GM21515 (cell line): Measurements from ENCODE around the gene HGS.

Source experiments
- ATAC-seq: cut with Tn5 transposase; IDR thresholded peaks from one replicate; pipeline ENCODE4 v1.9.1; 2021; ENCODE audit not compliant: unreplicated experiment

The HGS gene

DNA sequence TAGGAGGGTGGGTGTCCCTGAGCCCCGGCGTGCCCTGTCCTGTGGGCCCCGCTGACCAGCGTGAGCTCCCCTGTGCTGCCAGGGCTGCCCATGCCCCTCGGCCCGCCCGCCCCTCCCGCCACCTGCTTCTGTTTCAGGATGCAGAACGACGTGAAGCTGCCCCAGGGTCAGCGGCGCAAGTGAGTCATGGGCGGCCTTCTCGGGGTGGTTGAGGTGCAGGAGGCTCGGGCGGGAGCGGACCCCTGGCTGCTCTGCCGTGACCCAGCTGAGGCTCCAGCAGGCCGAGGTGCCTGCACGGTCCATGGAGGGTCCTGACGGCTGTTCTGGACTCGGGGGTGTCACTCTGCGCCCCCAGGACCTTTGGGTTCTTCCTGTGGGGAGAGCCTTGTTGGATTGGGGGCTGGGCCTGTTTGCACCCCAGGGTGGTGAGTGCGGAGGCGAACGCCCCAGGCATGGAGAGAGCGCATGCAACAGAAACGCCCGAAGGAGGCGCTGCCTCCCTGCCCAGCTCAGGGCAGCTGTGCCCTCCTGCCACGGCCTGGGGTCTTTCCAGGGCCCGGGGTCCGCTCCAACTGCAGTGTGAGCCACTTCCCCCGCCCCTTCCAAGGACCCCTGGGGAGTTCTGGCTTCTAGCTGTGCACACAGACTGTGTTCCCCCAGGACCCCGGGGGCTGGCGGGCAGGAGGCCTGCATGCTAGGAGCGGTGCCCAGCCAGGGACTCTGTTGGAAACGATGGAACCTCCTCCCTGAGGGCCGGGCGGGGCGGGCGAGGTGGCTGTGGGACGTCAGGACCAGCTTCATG is 32.3 kb downstream of the HGS start:
- no peak for ATAC-seq

DNA sequence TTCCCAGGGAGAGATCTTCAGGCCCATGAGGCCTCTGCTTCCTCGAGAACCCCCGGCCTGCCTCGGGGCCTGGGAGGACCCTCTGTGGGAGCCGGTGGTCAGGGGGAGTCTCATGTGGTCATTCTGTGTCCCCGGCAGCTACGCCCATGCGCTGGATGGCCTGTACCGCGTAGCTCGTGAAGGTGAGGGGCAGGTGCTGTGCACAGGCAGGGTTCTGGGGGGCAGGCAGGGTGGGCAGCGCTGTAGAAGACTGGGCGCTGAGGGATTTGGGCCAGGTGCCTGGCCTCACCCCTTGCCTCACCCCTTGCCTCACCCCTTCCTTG is 32.8 kb downstream of the HGS start:
- ATAC-seq, result no peak

DNA sequence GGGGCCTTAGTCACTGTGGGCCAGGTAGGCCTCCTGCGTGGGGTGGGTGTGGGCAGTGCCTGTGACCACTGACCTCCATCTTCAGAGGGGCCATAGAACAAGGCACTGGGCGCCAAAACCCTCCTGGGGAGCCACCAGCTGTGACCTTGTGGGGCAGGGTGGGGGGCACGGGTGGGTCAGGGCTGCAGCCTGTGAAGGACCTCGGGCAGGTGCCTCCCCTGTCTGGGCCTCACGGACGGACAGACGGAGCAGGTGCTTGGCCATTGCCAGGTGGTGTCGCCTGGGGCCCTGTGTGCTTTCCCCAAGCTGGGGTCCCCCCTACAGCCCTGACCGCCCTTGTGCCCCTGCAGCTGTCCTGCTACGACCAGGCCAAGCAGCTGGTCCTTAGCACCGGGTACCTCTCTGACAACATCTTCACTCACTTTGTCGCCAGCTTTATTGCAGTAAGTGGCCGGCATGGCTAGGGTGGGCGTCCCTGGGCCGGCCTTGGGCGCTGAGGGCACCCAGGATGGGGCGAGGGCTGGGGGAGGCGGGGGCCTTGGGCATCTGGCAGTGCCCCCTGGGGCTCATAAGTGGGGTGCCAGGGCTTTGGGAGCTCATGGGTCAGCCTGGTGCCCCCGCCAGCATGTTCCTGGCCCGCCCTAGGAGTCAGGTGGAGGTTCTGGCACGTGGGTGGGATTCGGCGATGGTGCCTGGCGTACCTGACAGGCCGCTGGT is 33.4 kb downstream of the HGS start:
- ATAC-seq, result no peak

DNA sequence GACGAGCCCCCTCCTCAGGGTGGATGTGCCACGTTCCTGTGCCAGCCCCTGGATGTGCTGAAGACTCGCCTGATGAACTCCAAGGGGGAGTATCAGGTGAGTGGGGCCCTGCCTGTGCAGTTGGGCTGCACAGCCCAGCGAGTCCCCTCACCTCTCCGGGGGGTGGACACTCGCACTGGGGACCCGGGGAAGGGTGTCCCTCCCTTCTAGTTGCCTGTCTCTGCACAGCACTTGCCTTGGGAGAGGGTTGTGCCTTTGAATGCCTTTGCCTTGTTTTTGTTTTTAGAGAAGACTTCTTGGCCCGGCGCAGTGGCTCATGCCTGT is 33.9 kb downstream of the HGS start:
- no peak for ATAC-seq

DNA sequence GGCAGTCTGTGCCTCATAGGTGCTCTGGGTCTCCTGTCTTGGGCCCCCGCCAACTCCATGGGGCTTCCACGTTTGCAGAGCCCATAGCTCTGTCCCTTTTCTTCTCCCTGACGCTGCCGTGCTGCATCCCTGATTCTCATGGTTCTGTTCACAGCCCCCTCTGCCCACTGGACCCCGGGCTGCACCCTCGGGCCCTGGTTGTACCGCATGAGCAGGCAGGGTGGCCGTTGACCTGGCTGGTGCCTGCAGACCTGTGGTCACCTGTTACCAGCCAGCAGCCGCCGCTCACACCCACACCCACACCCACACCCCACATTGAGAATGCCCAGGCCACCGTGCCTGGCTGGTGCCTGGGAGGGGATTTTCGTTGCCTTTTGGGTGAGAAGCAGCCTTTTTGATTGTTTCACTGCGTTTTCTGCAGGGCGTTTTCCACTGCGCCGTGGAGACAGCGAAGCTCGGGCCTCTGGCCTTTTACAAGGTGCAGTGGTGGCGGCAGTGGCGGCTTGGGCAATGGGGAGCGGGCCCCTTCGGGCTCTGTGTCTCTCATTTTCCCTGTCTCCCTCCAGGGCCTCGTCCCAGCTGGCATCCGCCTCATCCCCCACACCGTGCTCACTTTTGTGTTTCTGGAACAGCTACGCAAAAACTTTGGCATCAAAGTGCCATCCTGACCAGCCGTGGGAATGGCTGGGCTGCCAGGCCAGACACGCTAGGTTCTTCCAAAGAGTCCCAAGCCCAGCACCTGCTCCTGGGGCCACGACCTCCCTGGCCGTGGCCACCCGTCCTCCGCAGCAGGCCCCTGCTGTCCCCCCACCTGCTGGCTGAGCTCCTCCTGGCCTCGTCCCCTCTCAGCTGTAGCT is 35.8 kb downstream of the HGS start:
- no peak for ATAC-seq

DNA sequence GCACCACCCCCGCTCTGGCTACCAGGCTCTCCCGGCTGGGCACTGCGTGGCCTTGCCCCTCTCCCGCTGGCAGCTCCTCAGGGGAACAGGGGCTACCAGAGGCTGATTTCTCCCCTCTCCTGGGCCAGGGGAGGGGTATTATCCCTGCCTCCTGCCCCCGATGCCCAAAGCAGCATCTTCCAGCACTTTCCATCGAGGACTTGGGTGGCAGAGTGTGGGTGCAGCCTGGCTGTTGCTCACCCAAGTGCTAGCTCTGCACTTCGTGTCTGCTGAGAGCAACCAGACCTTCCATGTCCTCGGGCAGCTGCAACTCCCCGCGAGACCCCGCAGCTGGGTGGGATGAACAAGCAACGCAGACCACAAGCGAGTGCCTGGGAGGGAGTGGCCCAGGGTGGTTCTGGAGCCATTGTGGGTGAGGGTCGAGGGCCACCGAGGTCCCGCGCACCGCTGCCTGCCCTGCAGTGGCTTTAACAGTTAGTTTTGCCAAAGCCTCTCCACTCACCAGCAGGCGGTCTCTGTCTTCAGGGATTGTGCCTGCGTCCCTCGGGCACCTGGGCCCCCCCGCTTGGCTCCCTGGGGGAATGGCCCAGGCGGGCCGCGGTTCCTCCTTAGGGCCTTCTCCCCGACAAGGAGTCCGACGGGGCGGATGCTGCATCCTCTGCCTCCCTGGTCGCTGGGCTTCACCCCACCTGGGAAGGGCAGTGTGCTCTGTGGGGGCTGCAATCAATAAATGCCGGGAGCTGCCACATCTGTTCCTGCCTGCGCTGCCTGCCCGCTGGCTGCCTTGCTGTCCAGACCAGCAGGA is 36.7 kb downstream of the HGS start:
- ATAC-seq, result no peak

DNA sequence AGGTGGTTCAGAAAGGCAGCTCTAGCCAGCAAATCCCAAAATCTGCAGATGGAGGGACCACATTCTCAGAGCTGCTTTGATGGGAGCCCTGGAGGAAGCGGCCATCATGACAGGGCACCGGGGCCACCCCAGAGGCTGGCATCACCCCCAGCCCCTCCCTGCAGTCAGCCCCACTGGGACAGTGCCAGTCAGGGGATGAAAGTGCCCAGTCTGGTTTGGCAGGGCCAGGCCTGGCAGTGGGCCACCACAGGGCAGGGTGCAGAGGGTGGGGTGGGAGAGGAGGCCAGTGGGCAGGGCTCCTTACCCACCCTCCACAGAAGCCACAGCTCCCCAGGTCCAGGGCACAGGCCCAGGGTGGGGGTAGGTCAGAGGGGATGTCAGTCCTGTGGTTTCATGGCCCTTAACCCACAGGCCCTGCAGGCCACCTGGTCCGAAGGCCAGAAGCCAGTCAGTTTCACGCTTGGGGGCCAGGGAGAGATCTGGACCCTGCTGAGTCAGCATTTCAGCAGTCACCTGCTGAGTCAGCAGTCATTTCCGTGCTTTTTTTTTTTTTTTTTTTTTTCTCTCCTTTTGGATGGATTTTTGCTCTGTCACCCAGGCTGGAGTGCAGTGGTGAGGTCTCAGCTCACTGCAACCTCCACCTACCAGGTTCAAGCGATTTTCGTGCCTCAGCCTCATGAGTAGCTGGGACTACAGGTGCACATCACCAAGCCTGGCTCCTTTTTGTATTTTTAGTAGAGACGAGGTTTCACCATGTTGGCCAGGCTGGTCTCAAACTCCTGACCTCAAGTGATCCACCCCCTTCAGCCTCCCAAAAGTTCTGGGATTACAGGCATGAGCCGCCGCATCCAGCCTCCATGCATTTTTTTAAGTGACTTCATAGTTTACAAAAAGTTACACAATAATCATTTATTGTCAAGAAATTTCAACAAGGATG is 38.6 kb downstream of the HGS start:
- no peak for ATAC-seq

DNA sequence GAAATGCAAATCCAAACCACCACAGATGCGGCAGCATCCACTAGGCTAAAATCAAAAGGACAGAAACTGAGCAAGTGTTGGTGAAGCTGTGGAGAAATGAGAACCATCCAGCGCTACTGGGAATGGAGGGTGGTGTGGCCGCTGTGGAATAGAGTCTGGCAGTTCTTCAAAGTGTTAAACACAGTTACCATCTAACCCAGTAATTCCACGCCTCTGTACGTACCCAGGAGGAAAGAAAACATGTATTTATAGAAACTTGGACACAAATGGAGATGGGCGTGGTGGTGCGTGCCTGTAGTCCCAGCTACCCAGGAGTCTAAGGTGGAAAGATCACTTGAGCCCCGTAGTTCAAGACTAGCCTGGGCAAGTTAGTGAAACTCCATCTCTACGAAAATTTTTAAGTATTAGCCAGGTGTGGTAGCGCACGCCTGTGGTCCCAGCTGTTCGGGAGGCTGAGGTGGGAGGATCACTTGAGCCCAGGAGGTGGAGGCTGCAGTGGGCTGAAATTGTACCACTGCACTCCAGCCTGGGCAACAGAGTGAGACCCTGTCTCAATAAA is 39.9 kb downstream of the HGS start:
- no peak for ATAC-seq

DNA sequence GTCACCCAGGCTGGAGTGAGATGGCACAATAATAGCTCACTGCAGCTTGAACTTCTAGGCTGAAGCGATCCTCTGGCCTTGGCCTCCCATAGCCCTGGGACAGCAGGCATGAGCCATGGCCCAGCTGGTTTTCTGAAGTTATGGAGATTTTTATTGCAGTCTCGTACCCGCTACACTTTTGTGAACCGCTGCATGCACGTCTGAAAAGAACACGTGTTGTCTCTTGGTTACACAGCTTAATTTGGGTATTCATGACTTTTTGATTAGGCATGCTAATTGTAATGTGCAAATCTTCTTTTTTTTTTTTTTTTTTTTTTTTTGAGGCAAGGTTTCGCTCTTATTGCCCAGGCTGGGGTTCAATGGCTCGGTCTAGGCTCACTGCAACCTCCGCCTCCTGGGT is 41.6 kb downstream of the HGS start:
- ATAC-seq, result no peak

DNA sequence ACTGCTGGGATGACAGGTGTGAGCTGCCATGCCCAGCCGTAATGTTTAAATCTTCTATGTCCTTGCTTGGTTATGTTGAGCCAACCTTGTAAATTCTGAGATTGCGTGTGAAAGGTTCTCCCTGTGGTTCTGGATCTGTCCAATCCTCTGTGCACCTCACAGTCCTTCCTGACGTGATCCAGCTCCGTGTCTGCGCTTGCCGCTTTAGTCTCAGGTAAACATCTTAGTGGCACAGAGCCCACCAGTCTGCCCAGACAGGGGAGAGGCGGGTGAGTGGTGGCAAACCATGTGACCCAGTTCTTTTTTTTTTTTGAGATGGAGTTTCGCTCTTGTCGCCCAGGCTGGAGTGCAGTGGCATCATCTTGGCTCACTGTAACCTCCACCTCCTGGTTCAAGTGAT is 42.2 kb downstream of the HGS start:
- ATAC-seq, result no peak

DNA sequence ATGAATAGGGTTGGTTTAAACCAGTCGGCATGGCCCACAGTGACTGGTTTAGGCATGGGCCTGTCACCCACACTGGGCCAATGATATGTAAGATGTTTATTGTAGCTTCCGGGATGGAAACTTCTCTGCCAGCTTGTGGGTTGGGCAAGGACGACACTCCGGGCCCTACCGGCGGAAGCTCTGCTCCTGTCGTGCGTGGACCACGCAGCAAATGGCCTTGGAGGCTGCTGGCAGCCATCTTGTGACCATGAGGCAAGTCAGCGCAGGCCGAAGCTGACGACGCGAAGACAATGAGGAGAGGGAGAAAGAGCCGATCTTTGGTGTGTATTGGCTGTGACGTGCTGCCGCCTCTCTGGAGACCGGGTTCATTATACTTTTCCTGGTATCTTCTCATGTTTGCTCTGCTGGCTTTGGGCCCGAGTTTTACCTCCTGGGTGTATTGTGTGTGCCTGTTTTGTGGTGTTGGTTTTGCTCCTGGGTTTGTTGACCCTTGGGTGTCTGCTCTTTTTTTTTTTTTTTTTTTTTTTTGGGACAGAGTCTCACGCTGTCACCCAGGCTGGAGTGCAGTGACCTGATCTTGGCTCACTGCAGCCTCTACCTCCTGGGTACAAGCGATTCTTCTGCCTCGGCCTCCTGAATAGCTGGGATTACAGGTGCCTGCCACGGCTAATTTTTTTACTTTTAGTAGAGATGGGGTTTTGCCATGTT is 43.7 kb downstream of the HGS start:
- no peak for ATAC-seq

DNA sequence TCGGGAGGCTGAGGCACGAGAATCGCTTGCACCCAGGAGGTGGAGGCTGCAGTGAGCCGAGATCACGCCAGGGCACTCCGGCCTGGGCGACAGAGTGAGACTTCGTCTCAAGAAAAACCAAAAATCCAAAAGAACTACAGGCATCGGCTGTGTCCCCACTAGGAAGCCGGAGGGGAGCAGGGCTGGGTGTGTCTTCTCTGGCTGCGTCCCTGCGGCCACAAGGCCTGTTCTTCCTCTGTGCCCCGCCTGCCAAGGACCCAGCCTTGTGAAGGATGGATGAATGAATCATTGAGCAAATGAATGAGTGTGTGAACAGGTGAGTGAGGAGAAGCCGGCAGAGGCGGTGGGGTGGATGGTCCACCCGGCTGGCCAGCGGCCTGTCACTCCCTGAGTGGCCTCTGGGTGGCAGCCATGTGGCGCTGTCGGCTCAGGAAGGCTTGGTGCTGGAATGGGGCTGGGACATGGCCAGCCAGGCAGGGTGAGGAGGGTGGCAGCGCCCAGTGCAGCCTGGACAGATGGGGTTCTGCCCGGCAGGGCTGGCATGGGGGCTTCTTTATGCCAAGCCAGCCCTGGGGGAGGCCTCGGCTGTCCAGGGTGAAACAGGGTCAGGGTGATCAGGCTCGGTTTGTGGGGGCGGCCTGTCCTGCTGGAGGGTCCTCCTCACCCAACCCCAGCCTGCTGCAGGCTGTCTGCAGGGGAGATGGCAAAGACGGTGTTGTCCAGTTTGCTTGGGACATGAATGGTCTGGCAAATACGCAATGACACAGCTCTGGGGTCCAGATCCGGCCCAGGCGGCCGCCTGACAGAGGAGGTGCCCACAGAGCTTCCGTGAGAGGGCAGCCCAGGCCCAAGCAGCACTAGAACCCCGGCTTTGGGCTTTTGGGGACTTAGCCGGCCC is 49.9 kb downstream of the HGS start:
- ATAC-seq, result peak; percentile 53

DNA sequence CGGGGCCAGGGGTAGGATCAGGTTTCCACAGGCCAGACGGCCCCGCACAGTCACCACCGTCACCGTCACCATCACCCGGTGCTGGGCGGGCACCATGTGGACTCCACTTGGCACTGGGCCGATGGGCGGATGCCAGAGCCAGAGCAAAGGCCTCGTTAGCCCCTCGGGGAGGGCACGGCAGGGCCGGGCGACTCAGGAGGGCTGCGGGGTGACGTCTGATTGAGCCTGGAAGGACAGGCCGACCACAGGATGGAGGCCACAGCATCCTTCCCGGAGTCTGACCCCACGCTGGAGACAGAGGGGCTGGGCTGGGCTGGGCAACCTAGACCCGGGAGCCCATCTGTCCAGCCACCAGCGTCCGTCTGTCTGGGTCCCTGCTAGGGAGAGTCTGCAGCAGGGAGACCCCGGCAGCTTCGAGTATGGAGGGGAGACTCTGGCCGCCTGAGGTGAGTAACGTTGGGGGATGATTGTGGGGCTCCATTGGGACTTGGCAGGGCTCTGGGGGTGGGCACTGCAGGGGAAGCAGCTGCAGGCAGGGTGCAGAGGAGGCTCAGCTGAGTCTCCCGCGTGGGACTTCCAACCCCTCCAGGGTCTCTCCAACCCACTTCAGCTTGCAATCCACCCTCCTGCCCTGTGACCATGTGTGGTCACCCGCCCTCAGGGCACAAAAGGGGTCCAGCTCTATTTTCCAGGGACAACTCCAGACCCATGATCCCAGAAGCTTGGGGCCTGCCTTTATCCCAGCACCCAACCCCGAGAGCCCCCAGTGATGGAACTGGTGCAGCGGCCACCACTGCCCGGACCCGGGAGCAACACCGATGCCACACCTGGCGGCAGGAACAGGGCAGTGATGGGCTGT is 50.8 kb downstream of the HGS start:
- no peak for ATAC-seq

DNA sequence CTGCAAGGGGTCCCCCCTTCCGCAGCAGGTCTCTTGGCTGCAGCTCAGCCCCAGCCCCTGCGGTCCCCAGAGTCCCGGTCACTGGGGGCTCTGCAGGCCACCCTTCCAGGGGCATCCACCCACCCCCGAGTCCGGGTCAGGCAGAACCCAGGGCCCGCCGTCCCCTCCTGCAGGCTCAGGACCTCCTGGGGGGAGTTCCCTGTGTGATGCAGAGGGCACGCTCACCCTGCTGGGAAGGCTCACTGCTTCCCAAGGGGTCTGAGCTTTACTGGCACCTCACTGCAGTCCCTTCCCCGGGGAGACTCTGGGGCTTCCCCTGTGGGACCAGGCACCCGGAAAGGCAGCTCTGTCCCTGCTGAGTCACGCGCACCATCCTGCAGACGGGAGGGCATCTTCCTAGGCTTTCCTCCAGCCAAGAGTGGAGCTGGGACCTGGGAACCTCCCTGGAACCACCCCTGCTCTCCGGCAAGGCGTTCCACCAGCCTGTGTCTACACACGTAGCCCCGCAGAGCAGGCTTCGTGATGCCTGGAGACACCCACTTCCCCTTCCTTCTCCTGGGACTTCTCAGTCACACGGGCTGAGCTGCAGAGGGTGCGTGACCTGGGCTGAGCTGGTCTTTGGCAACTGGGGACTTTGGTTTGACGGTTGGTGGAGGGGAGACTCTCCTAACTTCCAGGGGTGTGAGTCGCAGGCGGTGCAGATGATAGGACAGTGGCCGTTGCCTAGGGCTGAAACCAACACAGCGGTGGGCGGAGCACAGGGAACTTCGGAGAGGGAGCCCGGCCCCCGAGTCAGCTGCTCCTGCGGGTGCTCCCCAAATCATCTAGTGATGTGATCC is 51.7 kb downstream of the HGS start:
- ATAC-seq, result no peak

DNA sequence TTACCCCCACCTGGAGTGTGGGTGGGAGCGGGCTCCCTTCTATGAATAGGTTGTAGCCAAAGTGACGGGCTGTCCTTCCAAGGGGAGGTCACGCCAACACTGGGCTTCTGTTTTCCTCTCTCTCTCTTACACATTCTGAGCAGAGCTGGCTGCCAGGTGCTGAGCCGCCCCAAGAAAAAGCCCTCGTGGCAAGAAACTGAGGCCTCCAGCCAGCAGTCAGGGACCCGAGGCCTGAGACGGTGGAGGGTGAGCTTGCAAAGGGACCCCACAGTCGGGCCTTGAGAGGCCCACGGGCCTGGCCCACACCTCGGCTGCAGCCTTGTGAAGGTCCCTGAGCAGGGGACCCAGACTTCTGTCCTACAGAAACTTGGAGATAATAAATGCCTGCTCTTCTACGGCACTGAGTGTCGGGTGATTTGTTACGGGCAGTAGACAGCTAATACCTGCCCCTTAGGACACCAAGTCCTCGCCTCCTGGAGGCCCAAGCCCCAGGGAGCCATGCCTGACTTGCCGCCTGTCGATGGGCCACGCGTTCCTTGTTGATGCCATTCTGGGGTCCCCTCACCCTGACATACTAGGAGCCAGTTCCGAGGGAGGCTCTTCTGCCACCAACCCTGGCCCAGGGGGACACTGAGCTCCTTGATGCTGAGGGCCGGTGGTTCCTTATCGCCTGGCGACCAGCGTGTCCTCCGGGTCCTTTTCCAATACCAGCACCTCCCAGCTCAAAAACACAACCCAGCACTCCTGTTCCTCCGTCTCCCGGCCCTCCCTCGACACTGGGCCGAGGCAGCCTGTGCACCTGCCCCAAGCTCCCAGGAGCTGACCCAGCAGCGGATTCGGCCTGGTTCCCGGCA is 54.4 kb downstream of the HGS start:
- ATAC-seq, result no peak
